A549 (cell line): Measurements from ENCODE around the gene XIAP.

Experiments used
- EP300 ChIP-seq, 2 experiments: fragments of >200 bp; sonication (Bioruptor Twin); formaldehyde crosslinking; IDR thresholded peaks; 2 replicates in 1 of 2; 3 replicates in 1 of 2; pipeline ENCODE4 v1.6.1; 2016 to 2017
- GATA3 ChIP-seq: IDR thresholded peaks from 2 replicates; pipeline ENCODE4 v1.6.1; 2012; ENCODE audit warnings: borderline replicate concordance
- HDAC2 ChIP-seq: fragments of 200-600 bp; sonication (generic); IDR thresholded peaks from 2 replicates; pipeline ENCODE4 v1.6.1; 2016
- KDM1A ChIP-seq: fragments of 200-600 bp; sonication (generic); IDR thresholded peaks from 2 replicates; pipeline ENCODE4 v1.6.1; 2016; ENCODE audit warnings: low read depth, mild to moderate bottlenecking
- MAFK ChIP-seq: fragments of 450-650 bp; IDR thresholded peaks from 2 replicates; pipeline ENCODE4 v1.6.1; 2014; ENCODE audit not compliant: partially characterized antibody
- MYC ChIP-seq: IDR thresholded peaks from 2 replicates; pipeline ENCODE4 v1.6.1; 2012; ENCODE audit warnings: mild to moderate bottlenecking, inconsistent platforms, low read length, improper control_type of control experiment, borderline replicate concordance
- POLR2A ChIP-seq: IDR thresholded peaks from 2 replicates; pipeline ENCODE4 v1.6.1; 2012; ENCODE audit warnings: mild to moderate bottlenecking, low read length
- SMC3 ChIP-seq: fragments of >200 bp; sonication (Bioruptor Twin); formaldehyde crosslinking; IDR thresholded peaks from 3 replicates; pipeline ENCODE4 v1.6.1; 2018; ENCODE audit warnings: inconsistent platforms
- SREBF2 ChIP-seq: fragments of 450-650 bp; IDR thresholded peaks from 2 replicates; pipeline ENCODE4 v1.6.1; 2014; ENCODE audit warnings: mild to moderate bottlenecking, moderate library complexity
- ZC3H11A ChIP-seq: fragments of 450-650 bp; IDR thresholded peaks from 2 replicates; pipeline ENCODE4 v1.6.1; 2014; ENCODE audit warnings: antibody characterized with exemption, mild to moderate bottlenecking
- ZNF302 ChIP-seq: fragments of 250-450 bp; sonication (Bioruptor Pico); IDR thresholded peaks from 2 replicates; pipeline ENCODE4 v1.9.0; 2021; ENCODE audit warnings: inconsistent platforms, mild to moderate bottlenecking, moderate library complexity
- ZSCAN20 ChIP-seq: fragments of 250-450 bp; sonication (Bioruptor Pico); IDR thresholded peaks from 2 replicates; pipeline ENCODE4 v1.8.0; 2022; ENCODE audit warnings: mild to moderate bottlenecking, moderate library complexity
- TF ChIP-seq, protein P1 (sequence below): fragments of >200 bp; sonication (Bioruptor Twin); formaldehyde crosslinking; IDR thresholded peaks from 3 replicates; pipeline ENCODE4 v1.5.1; 2016
- TF ChIP-seq, protein P2 (sequence below): fragments of 200-600 bp; sonication (generic); IDR thresholded peaks from 2 replicates; pipeline ENCODE4 v1.6.1; 2016; ENCODE audit warnings: antibody characterized with exemption, mild to moderate bottlenecking, moderate library complexity

DNA sequence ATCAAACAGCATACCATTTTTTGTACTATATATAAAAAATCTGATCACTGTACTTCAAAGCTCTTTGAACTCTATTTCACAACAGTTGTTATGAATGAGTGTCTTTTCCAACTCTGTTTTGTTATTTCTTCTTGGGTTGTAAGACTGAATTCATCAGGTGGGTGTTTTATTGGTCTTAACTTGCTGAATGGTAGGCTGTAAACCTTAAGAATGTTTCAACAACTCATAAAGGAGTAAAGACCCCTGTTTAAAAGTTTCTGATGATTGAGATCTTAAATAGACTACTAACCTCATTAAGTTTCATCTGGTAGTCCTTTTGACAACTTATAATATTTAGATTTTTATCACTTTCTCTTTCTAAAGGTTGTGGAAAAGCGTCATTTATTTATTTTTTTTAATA, 83.2 kb downstream of the XIAP start:
- TF ChIP-seq, protein P1, sequence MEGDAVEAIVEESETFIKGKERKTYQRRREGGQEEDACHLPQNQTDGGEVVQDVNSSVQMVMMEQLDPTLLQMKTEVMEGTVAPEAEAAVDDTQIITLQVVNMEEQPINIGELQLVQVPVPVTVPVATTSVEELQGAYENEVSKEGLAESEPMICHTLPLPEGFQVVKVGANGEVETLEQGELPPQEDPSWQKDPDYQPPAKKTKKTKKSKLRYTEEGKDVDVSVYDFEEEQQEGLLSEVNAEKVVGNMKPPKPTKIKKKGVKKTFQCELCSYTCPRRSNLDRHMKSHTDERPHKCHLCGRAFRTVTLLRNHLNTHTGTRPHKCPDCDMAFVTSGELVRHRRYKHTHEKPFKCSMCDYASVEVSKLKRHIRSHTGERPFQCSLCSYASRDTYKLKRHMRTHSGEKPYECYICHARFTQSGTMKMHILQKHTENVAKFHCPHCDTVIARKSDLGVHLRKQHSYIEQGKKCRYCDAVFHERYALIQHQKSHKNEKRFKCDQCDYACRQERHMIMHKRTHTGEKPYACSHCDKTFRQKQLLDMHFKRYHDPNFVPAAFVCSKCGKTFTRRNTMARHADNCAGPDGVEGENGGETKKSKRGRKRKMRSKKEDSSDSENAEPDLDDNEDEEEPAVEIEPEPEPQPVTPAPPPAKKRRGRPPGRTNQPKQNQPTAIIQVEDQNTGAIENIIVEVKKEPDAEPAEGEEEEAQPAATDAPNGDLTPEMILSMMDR = no peak
- TF ChIP-seq, protein P2, sequence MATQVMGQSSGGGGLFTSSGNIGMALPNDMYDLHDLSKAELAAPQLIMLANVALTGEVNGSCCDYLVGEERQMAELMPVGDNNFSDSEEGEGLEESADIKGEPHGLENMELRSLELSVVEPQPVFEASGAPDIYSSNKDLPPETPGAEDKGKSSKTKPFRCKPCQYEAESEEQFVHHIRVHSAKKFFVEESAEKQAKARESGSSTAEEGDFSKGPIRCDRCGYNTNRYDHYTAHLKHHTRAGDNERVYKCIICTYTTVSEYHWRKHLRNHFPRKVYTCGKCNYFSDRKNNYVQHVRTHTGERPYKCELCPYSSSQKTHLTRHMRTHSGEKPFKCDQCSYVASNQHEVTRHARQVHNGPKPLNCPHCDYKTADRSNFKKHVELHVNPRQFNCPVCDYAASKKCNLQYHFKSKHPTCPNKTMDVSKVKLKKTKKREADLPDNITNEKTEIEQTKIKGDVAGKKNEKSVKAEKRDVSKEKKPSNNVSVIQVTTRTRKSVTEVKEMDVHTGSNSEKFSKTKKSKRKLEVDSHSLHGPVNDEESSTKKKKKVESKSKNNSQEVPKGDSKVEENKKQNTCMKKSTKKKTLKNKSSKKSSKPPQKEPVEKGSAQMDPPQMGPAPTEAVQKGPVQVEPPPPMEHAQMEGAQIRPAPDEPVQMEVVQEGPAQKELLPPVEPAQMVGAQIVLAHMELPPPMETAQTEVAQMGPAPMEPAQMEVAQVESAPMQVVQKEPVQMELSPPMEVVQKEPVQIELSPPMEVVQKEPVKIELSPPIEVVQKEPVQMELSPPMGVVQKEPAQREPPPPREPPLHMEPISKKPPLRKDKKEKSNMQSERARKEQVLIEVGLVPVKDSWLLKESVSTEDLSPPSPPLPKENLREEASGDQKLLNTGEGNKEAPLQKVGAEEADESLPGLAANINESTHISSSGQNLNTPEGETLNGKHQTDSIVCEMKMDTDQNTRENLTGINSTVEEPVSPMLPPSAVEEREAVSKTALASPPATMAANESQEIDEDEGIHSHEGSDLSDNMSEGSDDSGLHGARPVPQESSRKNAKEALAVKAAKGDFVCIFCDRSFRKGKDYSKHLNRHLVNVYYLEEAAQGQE = no peak
- TF ChIP-seq MYC (no peak), SREBF2 (no peak), EP300 (IDR thresholded peaks at IDR 0.05) (no peak), MAFK (no peak), POLR2A (no peak), GATA3 (no peak), ZSCAN20 (CRISPR knock-in tag) (no peak), HDAC2 (no peak), SMC3 (no peak), ZC3H11A (no peak), KDM1A (no peak), ZNF302 (CRISPR knock-in tag) (no peak)
